ENCODE results near the gene CCDC69. TPM values are rescaled to one million over a fixed set of nuclear protein-coding genes. Genes with fewer than 3 reads are reported as not detected.
"Not testable (repeated sequence)": the region's sequence is repeated elsewhere in the genome, so short reads cannot be mapped to it uniquely, and the experiment has no call there.

The CCDC69 gene
- total RNA-seq, 2 experiments from 2014 or later: 36.6 to 38.7 TPM

GRCh38 chr5:151183456-151184245 is 40.2 kb downstream of the CCDC69 start:
- CTCF ChIA-PET: interaction anchor here (1.6 kb wide), 1 partner anchor 19 kb away, joined by 5 read pairs; no protein-coding TSS in a partner anchor
- POLR2A ChIA-PET: no interaction called here

DNA sequence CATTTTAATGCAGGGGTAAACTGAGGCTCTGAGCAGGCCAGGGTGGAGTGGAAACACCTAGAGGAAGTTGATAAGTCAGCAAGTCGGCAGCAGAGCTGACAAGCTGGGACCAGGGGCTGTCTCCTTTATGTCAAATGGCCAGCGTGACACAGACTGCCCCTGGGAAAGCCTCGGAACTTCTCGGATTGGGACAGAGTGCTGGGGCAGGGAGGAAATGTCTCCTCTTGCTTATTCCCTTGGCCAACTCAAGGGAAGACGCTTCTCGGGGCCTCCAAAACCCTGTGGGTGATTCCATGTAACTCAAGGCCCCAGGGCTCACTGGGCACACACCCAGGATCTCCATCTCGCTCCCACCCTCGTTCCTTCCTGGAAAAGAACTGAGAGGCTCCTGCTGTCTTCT is 40.9 kb downstream of the CCDC69 start:
- CTCF ChIA-PET: interaction anchor here (1.6 kb wide), 1 partner anchor 18 kb away, joined by 5 read pairs; no protein-coding TSS in a partner anchor
- POLR2A ChIA-PET: no interaction called here

GRCh38 chr5:151182524-151182900 is 41.4 kb downstream of the CCDC69 start:
- ChIA-PET POLR2A (no interaction called here), CTCF (interaction anchor here (1.6 to 1.9 kb wide), 2 partner anchors 18 kb away, joined by 4 to 5 read pairs; no protein-coding TSS in a partner anchor)

GRCh38 chr5:151181818-151182523 is 41.9 kb downstream of the CCDC69 start:
- POLR2A ChIA-PET: no interaction called here
- CTCF ChIA-PET: interaction anchor here (1.9 kb wide), 1 partner anchor 17 kb away, joined by 4 read pairs; no protein-coding TSS in a partner anchor

- POLR2A ChIA-PET: no interaction called here
- CTCF ChIA-PET: interaction anchor here (0.6 kb wide), 1 partner anchor 13 kb away, joined by 3 read pairs; no protein-coding TSS in a partner anchor
These were observed 43.6 kb downstream of the CCDC69 start for GRCh38 chr5:151180291-151180690.

GRCh38 chr5:151179489-151179840 is 44.4 kb downstream of the CCDC69 start:
- CTCF ChIA-PET: no interaction called here
- POLR2A ChIA-PET: no interaction called here

DNA sequence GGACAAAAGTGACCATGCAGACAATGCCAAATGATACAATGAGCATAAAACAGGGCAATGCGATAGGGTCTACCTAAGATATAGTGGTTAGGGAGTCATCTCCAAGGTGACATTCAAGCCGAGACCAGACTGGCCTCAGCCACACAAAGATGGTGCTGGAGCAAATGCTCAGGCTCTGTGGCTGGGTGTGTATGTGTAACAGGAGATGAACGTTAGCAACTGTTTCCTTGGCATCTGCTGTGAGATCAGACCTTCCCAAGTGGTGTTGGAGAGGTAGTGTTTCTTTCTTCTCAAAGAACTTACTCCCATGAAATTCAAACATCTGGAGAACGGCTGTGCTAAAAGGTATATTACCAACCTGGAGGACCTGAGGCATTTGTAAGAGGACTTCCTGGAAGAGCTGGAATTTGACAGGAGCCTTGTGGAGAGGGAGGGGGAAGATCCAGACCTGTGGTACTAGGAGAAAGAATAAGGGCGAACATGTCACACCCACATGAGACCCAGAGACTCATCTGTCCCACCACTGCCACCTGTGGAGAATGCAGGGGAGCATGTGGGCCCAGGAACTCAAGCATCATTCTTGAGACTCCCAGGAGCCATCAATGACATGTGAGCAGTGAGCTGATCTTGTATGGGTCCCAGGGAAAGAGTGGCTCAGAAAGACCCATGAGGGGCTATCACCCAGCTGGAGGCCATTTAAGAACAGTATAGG is 45.0 kb downstream of the CCDC69 start:
- CTCF ChIA-PET: no interaction called here

GRCh38 chr5:151178372-151178771 is 45.5 kb downstream of the CCDC69 start:
- ChIA-PET POLR2A (interaction anchor here (0.6 kb wide), 1 partner anchor 148 kb away, joined by 7 read pairs; no protein-coding TSS in a partner anchor), CTCF (interaction anchor here (0.8 kb wide), 1 partner anchor 43 kb away, joined by 3 read pairs; no protein-coding TSS in a partner anchor)

More for the DNA sequence above, 45.0 kb downstream of the CCDC69 start:
- POLR2A ChIA-PET: interaction anchor here (0.6 kb wide), 1 partner anchor 148 kb away, joined by 7 read pairs; no protein-coding TSS in a partner anchor

DNA sequence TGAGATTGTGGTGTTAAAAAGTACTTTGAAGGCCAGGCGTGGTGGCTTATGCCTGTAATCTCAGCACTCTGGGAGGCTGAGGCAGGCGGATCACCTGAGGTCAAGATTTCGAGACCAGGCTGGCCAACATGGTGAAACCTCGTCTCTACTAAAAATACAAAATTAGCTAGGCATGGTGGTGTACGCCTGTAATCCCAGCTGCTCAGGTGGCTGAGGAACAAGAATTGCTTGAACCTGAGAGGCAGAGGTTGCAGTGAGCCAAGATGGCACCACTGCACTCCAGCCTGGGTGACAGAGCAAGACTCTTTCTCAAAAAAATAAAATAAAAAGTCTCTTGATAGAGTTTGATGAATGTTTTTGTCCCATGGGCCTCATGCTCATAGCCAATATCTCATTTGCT is 47.6 kb downstream of the CCDC69 start:
- CTCF ChIA-PET: interaction anchor here (1.8 kb wide), 1 partner anchor 9 kb away, joined by 7 read pairs; no protein-coding TSS in a partner anchor
- POLR2A ChIA-PET: not testable (repeated sequence)

GRCh38 chr5:151174612-151175101 is 49.2 kb downstream of the CCDC69 start:
- CTCF ChIA-PET: no interaction called here
- POLR2A ChIA-PET: no interaction called here

DNA sequence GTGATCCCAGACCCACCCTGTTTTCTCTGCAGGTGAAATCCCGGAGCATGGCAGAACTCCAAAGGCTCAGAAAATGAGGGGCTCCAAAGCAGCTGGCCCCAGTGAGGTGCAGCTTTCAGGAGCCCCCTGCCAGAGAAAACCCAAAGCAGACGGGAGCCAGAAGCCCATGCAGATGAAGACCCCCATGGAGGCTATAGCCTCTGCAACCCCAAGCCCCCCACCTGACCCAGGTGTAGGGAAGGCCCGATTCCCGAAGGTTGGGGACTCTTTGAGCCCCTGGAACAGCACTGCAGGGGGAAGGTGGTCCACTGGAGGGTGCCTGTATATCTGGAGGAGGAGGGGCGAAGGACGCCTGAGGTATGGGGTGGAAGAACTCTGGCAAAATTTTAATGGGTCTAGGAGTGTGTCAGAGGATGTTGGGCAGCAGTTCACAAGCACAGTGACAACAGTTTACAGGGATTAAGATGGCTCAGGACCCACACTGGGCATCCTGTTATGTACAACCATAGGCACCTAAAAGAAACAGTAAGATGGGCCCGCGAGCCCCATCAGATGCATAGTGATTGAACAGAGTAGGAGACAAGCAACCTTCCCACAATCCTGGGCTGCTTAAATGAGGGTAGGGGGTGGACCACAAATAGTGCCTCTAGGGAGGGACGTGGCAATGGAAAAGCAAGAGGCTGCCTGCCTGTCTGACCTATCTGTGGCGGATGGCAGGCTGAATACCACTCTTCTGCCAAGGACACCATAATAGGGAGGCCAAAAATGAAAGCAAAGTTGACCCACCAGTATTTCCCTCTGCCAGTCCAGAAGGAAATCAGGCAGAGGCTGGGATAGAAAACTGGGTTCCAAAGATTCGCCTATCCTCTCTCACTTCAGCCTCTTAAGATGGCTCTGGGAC is 49.9 kb downstream of the CCDC69 start:
- ChIA-PET CTCF (interaction anchor here (1.7 kb wide), 1 partner anchor 48 kb away, joined by 3 read pairs; no protein-coding TSS in a partner anchor), POLR2A (no interaction called here)

GRCh38 chr5:151171529-151171928 is 52.4 kb downstream of the CCDC69 start:
- CTCF ChIA-PET: interaction anchor here (0.7 to 1.9 kb wide), 3 partner anchors 26 to 120 kb away, joined by 3 to 5 read pairs (median 4); no protein-coding TSS in a partner anchor
- POLR2A ChIA-PET: no interaction called here

DNA sequence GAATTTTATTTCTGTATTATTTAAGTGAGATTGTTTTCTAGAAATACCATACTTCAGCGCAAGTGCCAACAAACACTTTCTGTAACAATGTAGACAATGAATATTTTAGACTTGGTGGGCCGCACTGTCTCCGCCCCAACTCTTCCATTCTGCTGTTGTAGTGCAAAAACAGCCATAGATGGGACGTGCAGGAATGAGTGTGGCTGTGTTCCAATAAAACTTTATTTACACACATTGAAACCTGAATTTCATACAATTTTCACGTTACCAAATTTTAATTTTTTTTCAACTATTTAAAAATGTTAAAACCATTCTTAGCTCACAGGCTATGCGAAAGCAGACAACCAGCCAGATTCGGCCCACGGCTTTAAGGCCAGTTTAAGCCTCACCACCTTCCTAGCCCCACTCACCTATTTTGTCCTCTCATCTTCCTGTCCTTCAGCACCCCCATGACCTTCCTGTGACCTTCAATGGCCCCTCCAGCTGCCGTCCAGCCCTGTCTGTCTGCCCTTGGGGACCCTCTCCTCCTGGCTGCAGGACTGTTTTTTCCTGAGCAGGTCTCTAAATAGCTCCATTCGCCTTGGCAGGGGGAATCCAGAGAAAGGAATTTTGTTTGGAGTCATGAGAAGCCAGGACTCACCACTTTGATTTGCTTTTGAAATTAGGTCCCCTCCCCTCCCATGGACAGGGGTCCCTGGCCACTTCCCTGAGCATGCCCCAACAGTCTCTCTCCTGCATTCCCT is 55.1 kb downstream of the CCDC69 start:
- CTCF ChIA-PET: interaction anchor here (0.6 to 7.6 kb wide), 7 partner anchors 8 to 166 kb away, joined by 3 to 94 read pairs (median 4); no protein-coding TSS in a partner anchor
- POLR2A ChIA-PET: no interaction called here

DNA sequence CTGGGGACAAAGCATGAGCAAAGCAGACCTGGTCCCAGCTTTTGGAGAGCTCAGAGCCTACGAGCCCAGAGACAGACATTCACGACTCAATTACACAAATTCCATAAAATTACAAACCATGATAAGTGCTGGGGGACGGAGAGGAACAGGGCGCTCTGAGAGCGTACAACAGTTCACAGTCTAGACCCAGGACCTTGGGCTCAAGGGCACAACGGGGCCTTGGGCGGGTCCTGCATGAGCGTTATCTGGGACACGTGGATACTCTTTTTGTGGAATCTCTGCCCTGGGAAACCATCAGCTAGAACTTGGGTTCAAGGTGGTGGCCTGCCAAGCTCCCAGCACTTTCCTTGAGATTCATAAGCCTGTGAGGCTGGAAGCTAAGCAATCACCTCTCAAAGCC is 56.9 kb downstream of the CCDC69 start:
- ChIA-PET CTCF (interaction anchor here (0.6 to 7.6 kb wide), 7 partner anchors 10 to 116 kb away, joined by 3 to 94 read pairs (median 5); no protein-coding TSS in a partner anchor), POLR2A (no interaction called here)

DNA sequence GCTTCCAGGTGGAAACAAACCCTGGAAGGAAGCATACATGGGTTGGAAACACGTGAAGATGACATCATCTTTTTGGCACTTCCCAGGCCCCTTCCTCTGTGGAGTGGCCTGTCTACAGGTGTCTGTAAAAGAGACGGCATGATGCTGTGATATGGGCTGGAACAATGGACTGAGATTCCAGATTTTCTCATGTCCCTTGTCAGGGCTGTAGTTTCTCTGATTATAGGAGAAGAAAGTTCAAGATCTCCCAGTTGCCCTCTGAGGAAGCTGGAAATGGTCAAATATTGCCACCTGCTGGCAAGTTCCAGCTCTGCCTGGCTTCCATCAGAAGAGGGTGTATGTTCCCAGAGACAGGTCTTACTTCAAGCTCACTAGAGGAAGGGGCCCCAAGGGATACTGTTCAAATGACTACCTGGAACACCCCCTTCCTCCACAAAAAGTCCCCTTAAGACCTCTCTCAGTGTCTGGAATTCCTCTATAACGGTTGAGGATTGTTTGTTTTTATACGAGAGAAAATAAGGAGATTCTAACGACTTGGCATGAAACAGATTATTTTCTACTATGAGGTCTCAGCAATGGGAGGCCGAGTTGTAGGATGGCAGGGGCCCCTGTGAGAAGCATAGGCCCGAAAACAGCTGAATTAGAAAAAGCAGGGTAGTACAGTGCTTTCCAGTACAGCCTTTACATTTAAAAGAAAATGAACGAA is 59.1 kb downstream of the CCDC69 start:
- POLR2A ChIA-PET: interaction anchor here (2.5 kb wide), 1 partner anchor 39 kb away, joined by 10 read pairs; no protein-coding TSS in a partner anchor
- CTCF ChIA-PET: interaction anchor here (0.7 to 7.6 kb wide), 36 partner anchors 11 to 438 kb away, joined by 3 to 94 read pairs (median 4); partner anchors contain the start of gene CCDC69

DNA sequence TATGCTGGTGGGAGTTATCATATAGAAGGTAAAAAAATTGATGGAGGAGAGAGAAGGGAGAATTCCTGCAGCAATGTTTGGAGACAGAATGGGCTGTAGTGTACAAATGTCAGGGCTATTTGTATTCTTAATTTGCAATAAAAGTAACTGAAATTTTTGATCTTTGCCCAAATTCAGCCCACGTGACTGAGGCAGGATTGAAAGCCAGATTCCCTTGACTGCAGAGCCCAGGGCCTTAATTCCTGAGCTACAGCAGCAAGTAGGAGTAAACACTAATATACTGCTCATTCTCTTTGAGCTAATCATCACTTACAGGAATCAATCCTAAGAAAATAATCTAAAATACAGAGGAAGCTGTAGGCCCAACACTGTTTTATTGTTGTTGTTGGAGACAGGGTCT is 61.1 kb downstream of the CCDC69 start:
- CTCF ChIA-PET: interaction anchor here (0.9 to 7.6 kb wide), 4 partner anchors 12 to 46 kb away, joined by 4 to 94 read pairs (median 18); no protein-coding TSS in a partner anchor
- POLR2A ChIA-PET: interaction anchor here (1.4 to 2.5 kb wide), 2 partner anchors 37 to 45 kb away, joined by 4 to 10 read pairs; no protein-coding TSS in a partner anchor

Measured in activated CD8-positive, alpha-beta memory T cell treated with anti-CD3 and anti-CD28 coated beads for 36 hours (primary cell).